HL-60 (cell line): ENCODE results near the gene ALPK3.

Experiments used
- DNase-seq, 2 experiments: peaks; one replicate each; pipeline ENCODE4 v3.0.0-alpha.2; 2010 to 2020; ENCODE audit warnings: low read depth in 1 of 2, low spot score in 1 of 2
- H3K27ac ChIP-seq: fragments of 250-450 bp; sonication (Bioruptor Pico); replicated peaks from 2 replicates; pipeline ENCODE4 v1.5.1; 2020; ENCODE audit warnings: mild to moderate bottlenecking, moderate library complexity
- H3K27me3 ChIP-seq: fragments of 250-450 bp; sonication (Bioruptor Pico); 2 replicates; pipeline ENCODE4 v1.5.1; 2021; ENCODE audit warnings: mild to moderate bottlenecking, moderate library complexity; ENCODE audit not compliant: insufficient read depth, poor library complexity, severe bottlenecking
- H3K4me3 ChIP-seq: replicated peaks from 2 replicates; pipeline ENCODE4 v1.5.1; 2011; ENCODE audit warnings: mild to moderate bottlenecking, control low read depth, low read length; ENCODE audit not compliant: insufficient read depth
- GABPA ChIP-seq: IDR thresholded peaks from 2 replicates; pipeline ENCODE4 v1.6.1; 2012; ENCODE audit warnings: low read depth
- POLR2AphosphoS5 ChIP-seq: IDR thresholded peaks from 2 replicates; pipeline ENCODE4 v1.6.1; 2012; ENCODE audit warnings: low read depth
- SPI1 ChIP-seq: IDR thresholded peaks from 2 replicates; pipeline ENCODE4 v1.6.1; 2012; ENCODE audit warnings: low read depth, mild to moderate bottlenecking, borderline replicate concordance
- TF ChIP-seq, protein P1 (sequence below): IDR thresholded peaks from one replicate; pipeline ENCODE4 v1.5.1; 2011; ENCODE audit warnings: low read length, control low read depth, inconsistent platforms; ENCODE audit not compliant: insufficient read depth
- TF ChIP-seq, protein P2 (sequence below): IDR thresholded peaks from 2 replicates; pipeline ENCODE4 v1.6.1; 2012; ENCODE audit warnings: low read depth; ENCODE audit not compliant: insufficient replicate concordance

Gene ALPK3

DNA sequence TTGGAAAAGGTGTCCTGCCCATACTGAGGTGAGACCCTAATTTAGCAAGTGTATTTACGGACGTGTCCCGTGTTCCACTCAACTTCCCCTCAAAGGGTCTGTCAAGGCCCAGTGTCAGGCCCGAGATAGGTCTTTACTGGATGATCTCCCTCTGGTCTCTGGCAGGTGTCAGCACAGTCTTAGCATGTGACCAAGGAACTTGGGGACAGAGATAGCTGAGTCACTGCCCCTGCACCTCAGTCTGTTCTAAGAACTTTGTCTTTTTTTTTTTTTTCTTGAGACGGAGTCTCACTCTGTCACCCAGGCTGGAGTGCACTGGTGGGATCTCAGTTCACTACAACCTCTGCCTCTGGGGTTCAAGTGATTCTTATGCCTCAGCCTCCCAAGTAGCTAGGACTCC, 32.1 kb upstream of the ALPK3 start:
- DNase-seq = peak in 1 of 2 experiments; percentile 23
- TF ChIP-seq, protein P1, sequence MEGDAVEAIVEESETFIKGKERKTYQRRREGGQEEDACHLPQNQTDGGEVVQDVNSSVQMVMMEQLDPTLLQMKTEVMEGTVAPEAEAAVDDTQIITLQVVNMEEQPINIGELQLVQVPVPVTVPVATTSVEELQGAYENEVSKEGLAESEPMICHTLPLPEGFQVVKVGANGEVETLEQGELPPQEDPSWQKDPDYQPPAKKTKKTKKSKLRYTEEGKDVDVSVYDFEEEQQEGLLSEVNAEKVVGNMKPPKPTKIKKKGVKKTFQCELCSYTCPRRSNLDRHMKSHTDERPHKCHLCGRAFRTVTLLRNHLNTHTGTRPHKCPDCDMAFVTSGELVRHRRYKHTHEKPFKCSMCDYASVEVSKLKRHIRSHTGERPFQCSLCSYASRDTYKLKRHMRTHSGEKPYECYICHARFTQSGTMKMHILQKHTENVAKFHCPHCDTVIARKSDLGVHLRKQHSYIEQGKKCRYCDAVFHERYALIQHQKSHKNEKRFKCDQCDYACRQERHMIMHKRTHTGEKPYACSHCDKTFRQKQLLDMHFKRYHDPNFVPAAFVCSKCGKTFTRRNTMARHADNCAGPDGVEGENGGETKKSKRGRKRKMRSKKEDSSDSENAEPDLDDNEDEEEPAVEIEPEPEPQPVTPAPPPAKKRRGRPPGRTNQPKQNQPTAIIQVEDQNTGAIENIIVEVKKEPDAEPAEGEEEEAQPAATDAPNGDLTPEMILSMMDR = no peak
- TF ChIP-seq SPI1 = no peak
- no peak for TF ChIP-seq GABPA
- no peak for TF ChIP-seq POLR2AphosphoS5
- TF ChIP-seq, protein P2, sequence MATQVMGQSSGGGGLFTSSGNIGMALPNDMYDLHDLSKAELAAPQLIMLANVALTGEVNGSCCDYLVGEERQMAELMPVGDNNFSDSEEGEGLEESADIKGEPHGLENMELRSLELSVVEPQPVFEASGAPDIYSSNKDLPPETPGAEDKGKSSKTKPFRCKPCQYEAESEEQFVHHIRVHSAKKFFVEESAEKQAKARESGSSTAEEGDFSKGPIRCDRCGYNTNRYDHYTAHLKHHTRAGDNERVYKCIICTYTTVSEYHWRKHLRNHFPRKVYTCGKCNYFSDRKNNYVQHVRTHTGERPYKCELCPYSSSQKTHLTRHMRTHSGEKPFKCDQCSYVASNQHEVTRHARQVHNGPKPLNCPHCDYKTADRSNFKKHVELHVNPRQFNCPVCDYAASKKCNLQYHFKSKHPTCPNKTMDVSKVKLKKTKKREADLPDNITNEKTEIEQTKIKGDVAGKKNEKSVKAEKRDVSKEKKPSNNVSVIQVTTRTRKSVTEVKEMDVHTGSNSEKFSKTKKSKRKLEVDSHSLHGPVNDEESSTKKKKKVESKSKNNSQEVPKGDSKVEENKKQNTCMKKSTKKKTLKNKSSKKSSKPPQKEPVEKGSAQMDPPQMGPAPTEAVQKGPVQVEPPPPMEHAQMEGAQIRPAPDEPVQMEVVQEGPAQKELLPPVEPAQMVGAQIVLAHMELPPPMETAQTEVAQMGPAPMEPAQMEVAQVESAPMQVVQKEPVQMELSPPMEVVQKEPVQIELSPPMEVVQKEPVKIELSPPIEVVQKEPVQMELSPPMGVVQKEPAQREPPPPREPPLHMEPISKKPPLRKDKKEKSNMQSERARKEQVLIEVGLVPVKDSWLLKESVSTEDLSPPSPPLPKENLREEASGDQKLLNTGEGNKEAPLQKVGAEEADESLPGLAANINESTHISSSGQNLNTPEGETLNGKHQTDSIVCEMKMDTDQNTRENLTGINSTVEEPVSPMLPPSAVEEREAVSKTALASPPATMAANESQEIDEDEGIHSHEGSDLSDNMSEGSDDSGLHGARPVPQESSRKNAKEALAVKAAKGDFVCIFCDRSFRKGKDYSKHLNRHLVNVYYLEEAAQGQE = no peak
- Histone ChIP-seq H3K27ac (peak overlapping the region; percentile 29; the same call in 1 of the 2 replicates), H3K27me3 (no peaks in the 10 kb centered on the region), H3K4me3 (no peak overlapping the region)

DNA sequence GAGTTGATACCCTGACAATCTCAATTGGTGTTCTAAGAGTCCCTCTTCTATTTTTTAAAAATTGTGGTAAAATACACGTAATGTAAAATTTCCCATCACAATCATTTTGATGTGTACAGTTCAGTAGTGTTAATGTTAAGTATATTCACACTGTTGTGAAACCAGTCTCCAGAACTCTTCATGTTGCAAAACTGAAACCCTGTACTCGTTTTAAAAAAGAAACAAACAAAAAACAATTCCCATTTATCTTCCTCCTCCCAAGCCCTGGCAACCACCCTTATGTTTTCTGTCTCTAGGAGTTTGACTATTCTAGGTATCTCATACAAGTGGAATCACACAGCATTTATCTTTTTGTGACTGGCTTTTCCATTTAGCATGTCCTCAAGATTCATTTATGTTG, 28.7 kb upstream of the ALPK3 start:
- Histone ChIP-seq H3K4me3 (no peak overlapping the region), H3K27me3 (no peaks in the 10 kb centered on the region), H3K27ac (no peak overlapping the region)
- TF ChIP-seq POLR2AphosphoS5 (no peak), SPI1 (no peak), GABPA (no peak)
- TF ChIP-seq, protein P2 = no peak
- TF ChIP-seq, protein P1 = no peak
- DNase-seq = no peak

DNA sequence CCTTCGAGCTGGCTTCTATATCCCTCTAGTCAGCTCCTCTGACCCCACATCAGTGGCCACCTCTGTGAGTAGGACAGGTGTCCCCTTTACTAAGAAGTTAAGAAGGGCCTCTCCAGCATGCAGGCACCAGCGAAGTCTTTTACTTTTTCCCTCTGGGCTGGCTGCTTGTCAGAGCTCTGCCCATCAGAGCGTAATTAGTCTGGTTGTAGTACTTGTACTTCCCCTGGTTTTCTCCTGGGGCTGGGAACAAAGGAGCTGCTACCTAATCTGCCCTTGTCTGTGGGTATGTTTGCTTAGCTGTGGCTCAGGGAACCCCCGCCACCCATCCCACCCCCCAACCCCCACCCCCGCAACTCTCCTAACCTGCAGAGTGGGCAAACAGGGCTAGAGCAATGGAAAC, 27.4 kb upstream of the ALPK3 start:
- DNase-seq = no peak
- H3K27ac ChIP-seq = no peak overlapping the region
- no peak overlapping the region for H3K4me3 ChIP-seq
- TF ChIP-seq SPI1 (no peak), POLR2AphosphoS5 (no peak), GABPA (no peak)
- TF ChIP-seq, protein P2 = no peak
- TF ChIP-seq, protein P1 = no peak
- no peaks in the 10 kb centered on the region for H3K27me3 ChIP-seq
